HepG2 (cell line): ENCODE measurements around the gene ITIH3. TPM values are rescaled to one million over a fixed set of nuclear protein-coding genes. Genes with fewer than 3 reads are reported as not detected.

Experiments used
- ADNP ChIP-seq: sonication (generic); formaldehyde crosslinking; IDR thresholded peaks from 2 replicates; pipeline ENCODE4 v1.4.0; 2020; ENCODE audit warnings: missing genetic modification reagents
- CBFB ChIP-seq: sonication (generic); formaldehyde crosslinking; IDR thresholded peaks from 2 replicates; pipeline ENCODE4 v1.4.0; 2020; ENCODE audit warnings: missing genetic modification reagents
- FOXA3 ChIP-seq: IDR thresholded peaks from 2 replicates; pipeline ENCODE4 v1.6.1; 2016; ENCODE audit warnings: missing genetic modification reagents, missing compliant biosample characterization
- GATAD1 ChIP-seq: IDR thresholded peaks from 2 replicates; pipeline ENCODE4 v1.6.1; 2016; ENCODE audit warnings: missing genetic modification reagents, missing compliant biosample characterization
- IRF2 ChIP-seq: IDR thresholded peaks from 2 replicates; pipeline ENCODE4 v1.6.1; 2018; ENCODE audit warnings: missing genetic modification reagents, missing compliant biosample characterization
- KAT8 ChIP-seq: IDR thresholded peaks from 2 replicates; pipeline ENCODE4 v1.6.1; 2016; ENCODE audit warnings: missing genetic modification reagents, missing compliant biosample characterization
- KDM4B ChIP-seq: sonication (generic); formaldehyde crosslinking; IDR thresholded peaks from 2 replicates; pipeline ENCODE4 v1.4.0; 2020; ENCODE audit warnings: missing genetic modification reagents
- NCOA2 ChIP-seq: sonication (generic); formaldehyde crosslinking; IDR thresholded peaks from 2 replicates; pipeline ENCODE4 v1.8.0; 2022; ENCODE audit warnings: inconsistent platforms
- NR2F6 ChIP-seq, 2 experiments: IDR thresholded peaks; 2 replicates each; pipeline ENCODE4 v1.6.1; 2016; ENCODE audit warnings: antibody characterized with exemption in 1 of 2, mild to moderate bottlenecking in 1 of 2
- POLR2A ChIP-seq, 2 experiments: IDR thresholded peaks; 2 replicates each; pipeline ENCODE4 v1.6.1; 2011; ENCODE audit warnings: low read depth in 2 of 2, low read length in 2 of 2, mild to moderate bottlenecking in 1 of 2, moderate library complexity in 1 of 2; ENCODE audit not compliant: insufficient read depth in 1 of 2
- RFX1 ChIP-seq: fragments of 450-650 bp; IDR thresholded peaks from 2 replicates; pipeline ENCODE4 v1.6.1; 2017
- SALL1 ChIP-seq: sonication (generic); formaldehyde crosslinking; IDR thresholded peaks from 2 replicates; pipeline ENCODE4 v1.8.0; 2022; ENCODE audit warnings: mild to moderate bottlenecking, missing genetic modification reagents
- SMC3 ChIP-seq: IDR thresholded peaks from 2 replicates; pipeline ENCODE4 v1.6.1; 2011; ENCODE audit warnings: low read length, improper control_type of control experiment
- THAP11 ChIP-seq: IDR thresholded peaks from 2 replicates; pipeline ENCODE4 v1.6.1; 2016; ENCODE audit warnings: missing biosample characterization, missing genetic modification reagents
- ZNF10 ChIP-seq: sonication (generic); formaldehyde crosslinking; IDR thresholded peaks from 2 replicates; pipeline ENCODE4 v1.4.0; 2020; ENCODE audit warnings: mild to moderate bottlenecking, low read depth, missing genetic modification reagents, borderline replicate concordance
- ZNF343 ChIP-seq: sonication (generic); formaldehyde crosslinking; IDR thresholded peaks from 2 replicates; pipeline ENCODE4 v1.4.0; 2020; ENCODE audit warnings: mild to moderate bottlenecking, missing genetic modification reagents
- ZNF552 ChIP-seq: sonication (generic); formaldehyde crosslinking; IDR thresholded peaks from 2 replicates; pipeline ENCODE4 v1.9.0; 2022; ENCODE audit warnings: missing genetic modification reagents, mild to moderate bottlenecking, borderline replicate concordance
- ZNF567 ChIP-seq: sonication (generic); formaldehyde crosslinking; IDR thresholded peaks from 2 replicates; pipeline ENCODE4 v1.8.1; 2023; ENCODE audit warnings: mild to moderate bottlenecking, missing genetic modification reagents, borderline replicate concordance
- polyA plus RNA-seq, 8 experiments: library from polyadenylated mRNA; depleted of rRNA in 3 of 8; stranded (reverse) in 7 of 8; unstranded in 1 of 8; fragments of >200 nt; fragmentation: Illumina TruSeq in 4 of 8; extraction: Trizol in 4 of 8; gene quantifications; 2 replicates each; pipeline versions ENCODE4 v1.2.1 to v1.2.3, GENCODE V29; 2011 to 2016; ENCODE audit warnings: low read depth in 4 of 8, missing spikeins in 1 of 8, mixed read lengths in 1 of 8; ENCODE audit not compliant: insufficient read depth in 1 of 8
- total RNA-seq, 5 experiments: library from RNA; depleted of rRNA; stranded (reverse); fragments of >200 nt; fragmentation: Illumina TruSeq; extraction: Trizol; gene quantifications; 2 replicates each; pipeline ENCODE4 v1.2.3, GENCODE V29; 2016; ENCODE audit warnings: low read depth in 1 of 5
- TF ChIP-seq, protein P1 (sequence below): IDR thresholded peaks from 2 replicates; pipeline ENCODE4 v1.6.1; 2012; ENCODE audit warnings: low read length, improper control_type of control experiment
- TF ChIP-seq, protein P2 (sequence below): sonication (generic); formaldehyde crosslinking; IDR thresholded peaks from 2 replicates; pipeline ENCODE4 v1.4.0; 2020; ENCODE audit warnings: missing genetic modification reagents
- TF ChIP-seq, protein P3 (sequence below): sonication (generic); formaldehyde crosslinking; IDR thresholded peaks from 2 replicates; pipeline ENCODE4 v1.4.0; 2020; ENCODE audit warnings: missing genetic modification reagents, borderline replicate concordance
- TF ChIP-seq, protein P4 (sequence below): sonication (generic); formaldehyde crosslinking; IDR thresholded peaks from 2 replicates; pipeline ENCODE4 v1.4.0; 2020; ENCODE audit warnings: missing genetic modification reagents

Gene ITIH3
- total and polyA plus RNA-seq, 2 of the 13 experiments (the other 11 are each of a cell fraction or from before 2014, with no cell fraction given), result 105 to 632 TPM

DNA sequence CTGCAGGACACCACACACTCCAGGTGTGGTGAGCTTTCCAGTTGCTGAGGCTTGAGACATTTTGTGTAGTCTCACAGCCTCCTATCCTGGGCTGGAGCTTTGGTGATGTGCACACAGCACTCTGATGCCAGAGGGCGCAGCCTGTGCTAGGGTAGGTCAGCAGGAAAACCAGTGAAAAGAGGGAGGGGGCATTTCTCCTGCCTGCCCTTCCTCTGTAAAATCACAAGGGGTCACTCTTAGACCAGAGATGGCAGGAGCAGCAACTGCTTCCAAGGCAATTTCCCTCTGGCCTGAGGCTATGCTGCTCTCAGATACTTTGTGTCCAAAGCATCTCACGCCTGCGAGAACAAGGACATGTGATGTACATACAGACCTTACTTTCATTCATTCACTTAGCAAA lies 56.8 kb downstream of the ITIH3 start (continued):
- TF ChIP-seq, protein P1, sequence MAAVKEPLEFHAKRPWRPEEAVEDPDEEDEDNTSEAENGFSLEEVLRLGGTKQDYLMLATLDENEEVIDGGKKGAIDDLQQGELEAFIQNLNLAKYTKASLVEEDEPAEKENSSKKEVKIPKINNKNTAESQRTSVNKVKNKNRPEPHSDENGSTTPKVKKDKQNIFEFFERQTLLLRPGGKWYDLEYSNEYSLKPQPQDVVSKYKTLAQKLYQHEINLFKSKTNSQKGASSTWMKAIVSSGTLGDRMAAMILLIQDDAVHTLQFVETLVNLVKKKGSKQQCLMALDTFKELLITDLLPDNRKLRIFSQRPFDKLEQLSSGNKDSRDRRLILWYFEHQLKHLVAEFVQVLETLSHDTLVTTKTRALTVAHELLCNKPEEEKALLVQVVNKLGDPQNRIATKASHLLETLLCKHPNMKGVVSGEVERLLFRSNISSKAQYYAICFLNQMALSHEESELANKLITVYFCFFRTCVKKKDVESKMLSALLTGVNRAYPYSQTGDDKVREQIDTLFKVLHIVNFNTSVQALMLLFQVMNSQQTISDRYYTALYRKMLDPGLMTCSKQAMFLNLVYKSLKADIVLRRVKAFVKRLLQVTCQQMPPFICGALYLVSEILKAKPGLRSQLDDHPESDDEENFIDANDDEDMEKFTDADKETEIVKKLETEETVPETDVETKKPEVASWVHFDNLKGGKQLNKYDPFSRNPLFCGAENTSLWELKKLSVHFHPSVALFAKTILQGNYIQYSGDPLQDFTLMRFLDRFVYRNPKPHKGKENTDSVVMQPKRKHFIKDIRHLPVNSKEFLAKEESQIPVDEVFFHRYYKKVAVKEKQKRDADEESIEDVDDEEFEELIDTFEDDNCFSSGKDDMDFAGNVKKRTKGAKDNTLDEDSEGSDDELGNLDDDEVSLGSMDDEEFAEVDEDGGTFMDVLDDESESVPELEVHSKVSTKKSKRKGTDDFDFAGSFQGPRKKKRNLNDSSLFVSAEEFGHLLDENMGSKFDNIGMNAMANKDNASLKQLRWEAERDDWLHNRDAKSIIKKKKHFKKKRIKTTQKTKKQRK, result no peak
- TF ChIP-seq RFX1 (no peak), ZNF552 (CRISPR knock-in tag) (no peak), ZNF343 (no peak), FOXA3 (CRISPR knock-in tag) (0 out of 2 replicates have a peak, but pooled peaks have one; percentile 16), KAT8 (0 out of 2 replicates have a peak, but pooled peaks have one; percentile 27), CBFB (CRISPR knock-in tag) (no peak), ADNP (CRISPR knock-in tag) (no peak), GATAD1 (CRISPR knock-in tag) (0 out of 2 replicates have a peak, but pooled peaks have one; percentile 23), ZNF567 (CRISPR knock-in tag) (no peak), ZNF10 (no peak), NR2F6 (IDR thresholded peaks at IDR 0.05) (no peak), NR2F6 (CRISPR knock-in tag; IDR thresholded peaks at IDR 0.05) (peak; percentile 31; the same call in 1 of the 2 replicates), IRF2 (CRISPR knock-in tag) (peak; percentile 44; the same call in 1 of the 2 replicates), THAP11 (CRISPR knock-in tag) (peak; percentile 49; the same call in 1 of the 2 replicates), POLR2A (IDR thresholded peaks at IDR 0.05; ENCODE audit: insufficient read depth in 1 of 2, low read depth in 2 of 2, low read length in 2 of 2) (no peak), NCOA2 (CRISPR knock-in tag) (no peak), SMC3 (peak; percentile 98), KDM4B (CRISPR knock-in tag) (0 out of 2 replicates have a peak, but pooled peaks have one; percentile 49), SALL1 (peak; percentile 49)
- TF ChIP-seq, protein P2, sequence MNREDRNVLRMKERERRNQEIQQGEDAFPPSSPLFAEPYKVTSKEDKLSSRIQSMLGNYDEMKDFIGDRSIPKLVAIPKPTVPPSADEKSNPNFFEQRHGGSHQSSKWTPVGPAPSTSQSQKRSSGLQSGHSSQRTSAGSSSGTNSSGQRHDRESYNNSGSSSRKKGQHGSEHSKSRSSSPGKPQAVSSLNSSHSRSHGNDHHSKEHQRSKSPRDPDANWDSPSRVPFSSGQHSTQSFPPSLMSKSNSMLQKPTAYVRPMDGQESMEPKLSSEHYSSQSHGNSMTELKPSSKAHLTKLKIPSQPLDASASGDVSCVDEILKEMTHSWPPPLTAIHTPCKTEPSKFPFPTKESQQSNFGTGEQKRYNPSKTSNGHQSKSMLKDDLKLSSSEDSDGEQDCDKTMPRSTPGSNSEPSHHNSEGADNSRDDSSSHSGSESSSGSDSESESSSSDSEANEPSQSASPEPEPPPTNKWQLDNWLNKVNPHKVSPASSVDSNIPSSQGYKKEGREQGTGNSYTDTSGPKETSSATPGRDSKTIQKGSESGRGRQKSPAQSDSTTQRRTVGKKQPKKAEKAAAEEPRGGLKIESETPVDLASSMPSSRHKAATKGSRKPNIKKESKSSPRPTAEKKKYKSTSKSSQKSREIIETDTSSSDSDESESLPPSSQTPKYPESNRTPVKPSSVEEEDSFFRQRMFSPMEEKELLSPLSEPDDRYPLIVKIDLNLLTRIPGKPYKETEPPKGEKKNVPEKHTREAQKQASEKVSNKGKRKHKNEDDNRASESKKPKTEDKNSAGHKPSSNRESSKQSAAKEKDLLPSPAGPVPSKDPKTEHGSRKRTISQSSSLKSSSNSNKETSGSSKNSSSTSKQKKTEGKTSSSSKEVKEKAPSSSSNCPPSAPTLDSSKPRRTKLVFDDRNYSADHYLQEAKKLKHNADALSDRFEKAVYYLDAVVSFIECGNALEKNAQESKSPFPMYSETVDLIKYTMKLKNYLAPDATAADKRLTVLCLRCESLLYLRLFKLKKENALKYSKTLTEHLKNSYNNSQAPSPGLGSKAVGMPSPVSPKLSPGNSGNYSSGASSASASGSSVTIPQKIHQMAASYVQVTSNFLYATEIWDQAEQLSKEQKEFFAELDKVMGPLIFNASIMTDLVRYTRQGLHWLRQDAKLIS (CRISPR knock-in tag), result no peak
- TF ChIP-seq, protein P3, sequence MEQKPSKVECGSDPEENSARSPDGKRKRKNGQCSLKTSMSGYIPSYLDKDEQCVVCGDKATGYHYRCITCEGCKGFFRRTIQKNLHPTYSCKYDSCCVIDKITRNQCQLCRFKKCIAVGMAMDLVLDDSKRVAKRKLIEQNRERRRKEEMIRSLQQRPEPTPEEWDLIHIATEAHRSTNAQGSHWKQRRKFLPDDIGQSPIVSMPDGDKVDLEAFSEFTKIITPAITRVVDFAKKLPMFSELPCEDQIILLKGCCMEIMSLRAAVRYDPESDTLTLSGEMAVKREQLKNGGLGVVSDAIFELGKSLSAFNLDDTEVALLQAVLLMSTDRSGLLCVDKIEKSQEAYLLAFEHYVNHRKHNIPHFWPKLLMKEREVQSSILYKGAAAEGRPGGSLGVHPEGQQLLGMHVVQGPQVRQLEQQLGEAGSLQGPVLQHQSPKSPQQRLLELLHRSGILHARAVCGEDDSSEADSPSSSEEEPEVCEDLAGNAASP (CRISPR knock-in tag), result peak; percentile 47; the same call in 1 of the 2 replicates
- TF ChIP-seq, protein P4, sequence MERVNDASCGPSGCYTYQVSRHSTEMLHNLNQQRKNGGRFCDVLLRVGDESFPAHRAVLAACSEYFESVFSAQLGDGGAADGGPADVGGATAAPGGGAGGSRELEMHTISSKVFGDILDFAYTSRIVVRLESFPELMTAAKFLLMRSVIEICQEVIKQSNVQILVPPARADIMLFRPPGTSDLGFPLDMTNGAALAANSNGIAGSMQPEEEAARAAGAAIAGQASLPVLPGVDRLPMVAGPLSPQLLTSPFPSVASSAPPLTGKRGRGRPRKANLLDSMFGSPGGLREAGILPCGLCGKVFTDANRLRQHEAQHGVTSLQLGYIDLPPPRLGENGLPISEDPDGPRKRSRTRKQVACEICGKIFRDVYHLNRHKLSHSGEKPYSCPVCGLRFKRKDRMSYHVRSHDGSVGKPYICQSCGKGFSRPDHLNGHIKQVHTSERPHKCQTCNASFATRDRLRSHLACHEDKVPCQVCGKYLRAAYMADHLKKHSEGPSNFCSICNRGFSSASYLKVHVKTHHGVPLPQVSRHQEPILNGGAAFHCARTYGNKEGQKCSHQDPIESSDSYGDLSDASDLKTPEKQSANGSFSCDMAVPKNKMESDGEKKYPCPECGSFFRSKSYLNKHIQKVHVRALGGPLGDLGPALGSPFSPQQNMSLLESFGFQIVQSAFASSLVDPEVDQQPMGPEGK (CRISPR knock-in tag), result peak; percentile 51; the same call in 1 of the 2 replicates
